RWPE1 (cell line): Measurements from ENCODE around the gene RRAGA.
"Not testable (repeated sequence)": the region's sequence is repeated elsewhere in the genome, so short reads cannot be mapped to it uniquely, and the experiment has no call there.

ENCODE experiments used
- CTCF ChIA-PET: fragments of 350-600 bp; sonication (Branson Sonifier 250); formaldehyde crosslinking; extraction: SDS; loops from one replicate; lab custom pipeline; 2021; lab: Yijun Ruan, JAX
- POLR2A ChIA-PET: fragments of 400-600 bp; formaldehyde crosslinking; extraction: SDS; loops from one replicate; lab custom pipeline; 2020; ENCODE audit warnings: antibody characterized with exemption; ENCODE audit not compliant: low non-redundant PET; lab: Yijun Ruan, JAX
- DNase-seq: peaks from one replicate; pipeline ENCODE4 v3.0.0; 2012; ENCODE audit warnings: low spot score
- H3K27ac ChIP-seq: fragments of 450-650 bp; 2 replicates; pipeline ENCODE4 v1.5.1; 2017
- TF ChIP-seq, protein P1 (sequence below): fragments of 450-650 bp; conservative IDR thresholded peaks from 2 replicates; pipeline ENCODE4 v1.5.1; 2017; ENCODE audit warnings: low read depth, mild to moderate bottlenecking

Gene RRAGA

GRCh38 chr9:19074229-19074628, 25.0 kb downstream of the RRAGA start:
- DNase-seq: no peak
- POLR2A ChIA-PET: no interaction called here
- no peak overlapping the region for H3K27ac ChIP-seq
- TF ChIP-seq, protein P1, sequence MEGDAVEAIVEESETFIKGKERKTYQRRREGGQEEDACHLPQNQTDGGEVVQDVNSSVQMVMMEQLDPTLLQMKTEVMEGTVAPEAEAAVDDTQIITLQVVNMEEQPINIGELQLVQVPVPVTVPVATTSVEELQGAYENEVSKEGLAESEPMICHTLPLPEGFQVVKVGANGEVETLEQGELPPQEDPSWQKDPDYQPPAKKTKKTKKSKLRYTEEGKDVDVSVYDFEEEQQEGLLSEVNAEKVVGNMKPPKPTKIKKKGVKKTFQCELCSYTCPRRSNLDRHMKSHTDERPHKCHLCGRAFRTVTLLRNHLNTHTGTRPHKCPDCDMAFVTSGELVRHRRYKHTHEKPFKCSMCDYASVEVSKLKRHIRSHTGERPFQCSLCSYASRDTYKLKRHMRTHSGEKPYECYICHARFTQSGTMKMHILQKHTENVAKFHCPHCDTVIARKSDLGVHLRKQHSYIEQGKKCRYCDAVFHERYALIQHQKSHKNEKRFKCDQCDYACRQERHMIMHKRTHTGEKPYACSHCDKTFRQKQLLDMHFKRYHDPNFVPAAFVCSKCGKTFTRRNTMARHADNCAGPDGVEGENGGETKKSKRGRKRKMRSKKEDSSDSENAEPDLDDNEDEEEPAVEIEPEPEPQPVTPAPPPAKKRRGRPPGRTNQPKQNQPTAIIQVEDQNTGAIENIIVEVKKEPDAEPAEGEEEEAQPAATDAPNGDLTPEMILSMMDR: no peak
- CTCF ChIA-PET: interaction anchor here (1.1 kb wide), 1 partner anchor 379 kb away, joined by 6 read pairs; no protein-coding TSS in a partner anchor

GRCh38 chr9:19074836-19075235, 25.6 kb downstream of the RRAGA start:
- ChIA-PET CTCF (interaction anchor here (0.6 kb wide), 1 partner anchor 67 kb away, joined by 4 read pairs; no protein-coding TSS in a partner anchor), POLR2A (no interaction called here)
- DNase-seq: peak; percentile 22
- no peak overlapping the region for H3K27ac ChIP-seq
- TF ChIP-seq, protein P1: no peak

GRCh38 chr9:19085295-19085694, 36.1 kb downstream of the RRAGA start:
- TF ChIP-seq, protein P1: peak; percentile 62
- peak; percentile 9 for DNase-seq
- H3K27ac ChIP-seq: no peak overlapping the region
- POLR2A ChIA-PET: no interaction called here
- CTCF ChIA-PET: interaction anchor here (0.8 to 0.9 kb wide), 2 partner anchors 39 to 110 kb away, joined by 3 to 4 read pairs; no protein-coding TSS in a partner anchor

- ChIA-PET POLR2A (interaction anchor here (0.7 kb wide), 1 partner anchor 22 kb away, joined by 5 read pairs; no protein-coding TSS in a partner anchor), CTCF (interaction anchor here (0.7 kb wide), 2 partner anchors 27 to 46 kb away, joined by 3 read pairs; no protein-coding TSS in a partner anchor)
- TF ChIP-seq, protein P1: no peak
- peak overlapping the region; percentile 59 for H3K27ac ChIP-seq
- no peak for DNase-seq
Measured at GRCh38 chr9:19087106-19088000, 38.1 kb downstream of the RRAGA start.

DNA sequence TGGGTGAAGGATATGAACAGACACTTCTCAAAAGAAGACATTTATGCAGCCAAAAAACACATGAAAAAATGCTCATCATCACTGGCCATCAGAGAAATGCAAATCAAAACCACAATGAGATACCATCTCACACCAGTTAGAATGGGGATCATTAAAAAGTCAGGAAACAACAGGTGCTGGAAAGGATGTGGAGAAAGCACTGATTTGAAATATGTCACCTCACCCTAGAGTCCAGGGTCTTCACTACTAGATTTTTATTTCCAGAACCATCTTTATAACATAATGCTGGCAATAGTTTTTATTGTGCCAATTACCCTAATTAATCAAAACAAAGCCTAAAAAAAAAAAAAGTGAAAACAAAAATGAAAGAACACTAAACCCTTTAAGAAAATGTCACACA, 48.2 kb downstream of the RRAGA start:
- POLR2A ChIA-PET, DNase-seq, H3K27ac ChIP-seq: not testable (repeated sequence)
- CTCF ChIA-PET: interaction anchor here (1.0 kb wide), 1 partner anchor 77 kb away, joined by 3 read pairs; no protein-coding TSS in a partner anchor
